Measurements from ENCODE around the gene KRTAP5-10.
"Not testable (repeated sequence)": the region's sequence is repeated elsewhere in the genome, so short reads cannot be mapped to it uniquely, and the experiment has no call there.

DNA sequence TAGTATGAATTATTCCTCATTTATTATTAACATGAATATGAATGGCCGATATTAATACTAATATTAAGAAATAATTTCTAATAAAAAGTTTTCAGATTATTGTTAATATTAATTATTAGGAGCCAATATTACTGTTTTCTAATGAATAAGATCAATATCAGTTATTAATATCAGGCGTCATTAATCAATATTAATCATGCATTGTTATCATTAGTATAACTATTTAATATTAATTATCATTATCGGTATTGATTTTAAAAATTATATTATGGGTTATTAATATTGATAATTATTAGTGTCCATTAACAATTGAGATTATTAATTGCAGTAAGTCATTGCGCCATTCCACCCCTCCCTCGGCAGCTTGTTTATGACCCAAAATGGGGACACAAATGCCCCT is 20.3 kb downstream of the KRTAP5-10 start:
- not testable (repeated sequence) for TF ChIP-seq POLR2A (IDR thresholded peaks at IDR 0.05)
- TF ChIP-seq, protein P1, sequence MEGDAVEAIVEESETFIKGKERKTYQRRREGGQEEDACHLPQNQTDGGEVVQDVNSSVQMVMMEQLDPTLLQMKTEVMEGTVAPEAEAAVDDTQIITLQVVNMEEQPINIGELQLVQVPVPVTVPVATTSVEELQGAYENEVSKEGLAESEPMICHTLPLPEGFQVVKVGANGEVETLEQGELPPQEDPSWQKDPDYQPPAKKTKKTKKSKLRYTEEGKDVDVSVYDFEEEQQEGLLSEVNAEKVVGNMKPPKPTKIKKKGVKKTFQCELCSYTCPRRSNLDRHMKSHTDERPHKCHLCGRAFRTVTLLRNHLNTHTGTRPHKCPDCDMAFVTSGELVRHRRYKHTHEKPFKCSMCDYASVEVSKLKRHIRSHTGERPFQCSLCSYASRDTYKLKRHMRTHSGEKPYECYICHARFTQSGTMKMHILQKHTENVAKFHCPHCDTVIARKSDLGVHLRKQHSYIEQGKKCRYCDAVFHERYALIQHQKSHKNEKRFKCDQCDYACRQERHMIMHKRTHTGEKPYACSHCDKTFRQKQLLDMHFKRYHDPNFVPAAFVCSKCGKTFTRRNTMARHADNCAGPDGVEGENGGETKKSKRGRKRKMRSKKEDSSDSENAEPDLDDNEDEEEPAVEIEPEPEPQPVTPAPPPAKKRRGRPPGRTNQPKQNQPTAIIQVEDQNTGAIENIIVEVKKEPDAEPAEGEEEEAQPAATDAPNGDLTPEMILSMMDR (IDR thresholded peaks at IDR 0.05 in 4 of 5, conservative IDR thresholded peaks at IDR 0.05 in 1 of 5): not testable (repeated sequence)
